Measurements from ENCODE around the gene PEX11G. TPM values are rescaled to one million over a fixed set of nuclear protein-coding genes. Genes with fewer than 3 reads are reported as not detected.

Gene PEX11G
- total and polyA plus RNA-seq, 2 experiments from 2014 or later: 6.2 to 10.6 TPM

DNA sequence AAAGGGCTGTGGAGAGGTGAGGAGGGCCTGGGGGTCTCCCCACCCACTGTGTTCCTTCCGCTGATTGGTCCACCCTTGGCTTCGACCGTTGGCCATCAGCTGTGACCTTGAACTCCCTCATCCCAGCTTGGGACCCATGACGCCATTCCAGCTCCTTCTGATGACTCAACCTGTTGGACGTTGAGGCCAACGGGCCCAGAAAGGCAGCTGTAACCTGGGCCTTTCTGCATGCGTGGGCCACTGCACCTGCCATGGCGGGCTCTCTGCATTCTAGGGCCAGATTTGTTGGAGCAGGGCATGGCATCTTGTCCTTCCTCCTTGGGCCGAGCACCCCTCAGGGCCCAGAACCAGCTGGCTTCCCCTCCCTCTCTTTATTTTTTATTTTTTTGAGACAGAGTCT is 30.2 kb downstream of the PEX11G start:
- Histone ChIP-seq H3K4me1 (ENCODE audit: insufficient read depth) (no peaks in the 10 kb centered on the region), H3K79me2 (peaks cover 29% of the 10 kb centered on the region), H3K36me3 (replicated peaks; ENCODE audit: insufficient read depth, low read depth) (peaks cover 7% of the 10 kb centered on the region), H3K27me3 (no peaks in the 10 kb centered on the region), H3K9me2 (replicated peaks; ENCODE audit: insufficient read depth) (no peaks in the 10 kb centered on the region), H3K9me3 (ENCODE audit: low read depth) (no peaks in the 10 kb centered on the region), H4K20me1 (ENCODE audit: insufficient read depth, poor library complexity, severe bottlenecking) (no peaks in the 10 kb centered on the region), H3K4me3 (no peak overlapping the region), H3K4me2 (no peak overlapping the region), H3K27ac (no peak overlapping the region), H2AFZ (no peak overlapping the region)
- DNase-seq (ENCODE audit: low spot score): no peak
- TF ChIP-seq EZH2 (IDR thresholded peaks at IDR 0.05; ENCODE audit: borderline replicate concordance): no peak
- TF ChIP-seq EZH2phosphoT487 (IDR thresholded peaks at IDR 0.05; ENCODE audit: low read depth, severe bottlenecking, unreplicated experiment): no peak
- TF ChIP-seq, protein P1, sequence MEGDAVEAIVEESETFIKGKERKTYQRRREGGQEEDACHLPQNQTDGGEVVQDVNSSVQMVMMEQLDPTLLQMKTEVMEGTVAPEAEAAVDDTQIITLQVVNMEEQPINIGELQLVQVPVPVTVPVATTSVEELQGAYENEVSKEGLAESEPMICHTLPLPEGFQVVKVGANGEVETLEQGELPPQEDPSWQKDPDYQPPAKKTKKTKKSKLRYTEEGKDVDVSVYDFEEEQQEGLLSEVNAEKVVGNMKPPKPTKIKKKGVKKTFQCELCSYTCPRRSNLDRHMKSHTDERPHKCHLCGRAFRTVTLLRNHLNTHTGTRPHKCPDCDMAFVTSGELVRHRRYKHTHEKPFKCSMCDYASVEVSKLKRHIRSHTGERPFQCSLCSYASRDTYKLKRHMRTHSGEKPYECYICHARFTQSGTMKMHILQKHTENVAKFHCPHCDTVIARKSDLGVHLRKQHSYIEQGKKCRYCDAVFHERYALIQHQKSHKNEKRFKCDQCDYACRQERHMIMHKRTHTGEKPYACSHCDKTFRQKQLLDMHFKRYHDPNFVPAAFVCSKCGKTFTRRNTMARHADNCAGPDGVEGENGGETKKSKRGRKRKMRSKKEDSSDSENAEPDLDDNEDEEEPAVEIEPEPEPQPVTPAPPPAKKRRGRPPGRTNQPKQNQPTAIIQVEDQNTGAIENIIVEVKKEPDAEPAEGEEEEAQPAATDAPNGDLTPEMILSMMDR (IDR thresholded peaks at IDR 0.05; ENCODE audit: poor library complexity): no peak
- 95% methylated on average over 9 of the region's 9 CpGs for WGBS (ENCODE audit: low lambda C conversion rate, missing lambda C conversion rate)

DNA sequence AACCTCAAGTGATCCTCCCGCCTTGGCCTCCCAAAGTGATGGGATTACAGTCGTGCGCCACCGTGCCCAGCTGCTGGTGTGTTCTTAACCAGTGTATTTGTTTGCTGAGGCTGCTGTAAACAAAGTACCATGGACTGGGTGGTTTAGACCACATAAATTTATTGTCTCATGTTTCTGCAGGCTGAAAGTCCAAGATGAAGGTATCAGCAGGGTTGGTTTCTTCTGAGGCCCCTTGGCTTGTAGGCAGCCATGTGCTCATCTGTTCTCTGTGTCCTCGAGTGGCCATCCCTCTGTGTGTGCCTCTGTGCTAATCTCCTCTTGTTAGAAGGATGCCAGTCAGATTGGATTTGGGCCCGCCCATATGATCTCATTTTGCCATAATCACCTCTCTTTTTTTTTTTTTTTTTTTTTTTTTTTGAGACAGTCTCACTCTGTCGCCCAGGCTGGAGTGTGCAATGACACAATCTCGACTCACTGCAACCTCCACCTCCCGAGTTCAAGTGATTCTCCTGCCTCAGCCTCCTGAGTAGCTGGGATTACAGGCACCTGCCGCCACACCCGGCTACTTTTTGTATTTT is 31.8 kb downstream of the PEX11G start:
- WGBS (ENCODE audit: low lambda C conversion rate, missing lambda C conversion rate): 97% methylated on average over 10 of the region's 11 CpGs
- DNase-seq (ENCODE audit: low spot score): no peak
- H3K36me3 ChIP-seq (replicated peaks; ENCODE audit: insufficient read depth, low read depth): peaks cover 12% of the 10 kb centered on the region

DNA sequence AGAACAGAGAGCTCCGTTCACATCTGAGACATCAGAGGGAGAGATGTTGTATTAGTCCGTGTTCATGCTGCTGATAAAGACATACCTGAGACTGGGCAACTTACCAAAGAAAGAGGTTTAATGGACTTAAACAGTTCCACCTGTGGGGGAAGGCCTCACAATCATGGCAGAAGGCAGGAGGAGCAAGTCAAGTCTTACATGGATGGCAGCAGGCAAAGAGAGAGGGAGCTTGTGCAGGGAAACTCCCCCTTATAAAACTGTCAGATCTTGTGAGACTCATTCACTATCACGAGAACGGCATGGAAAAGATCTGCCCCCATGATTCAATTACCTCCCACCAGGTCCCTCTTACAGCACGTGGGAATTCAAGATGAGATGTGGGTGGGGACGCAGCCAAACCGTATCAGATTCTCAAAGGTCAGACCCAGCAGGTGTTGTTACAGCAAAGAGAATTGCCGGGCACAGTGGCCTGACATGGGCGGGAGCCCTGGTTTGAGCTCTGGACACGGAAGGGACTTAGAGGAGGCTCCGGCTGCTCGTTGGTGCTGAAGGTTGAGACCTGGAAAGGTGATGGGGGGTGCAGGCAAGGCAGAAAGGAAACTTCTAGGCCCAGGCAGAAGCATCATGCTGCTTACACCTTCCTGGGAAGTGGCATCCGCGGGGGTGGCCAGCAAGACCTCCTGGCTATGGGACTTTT is 33.1 kb downstream of the PEX11G start:
- H3K36me3 ChIP-seq (replicated peaks; ENCODE audit: insufficient read depth, low read depth): peaks cover 18% of the 10 kb centered on the region
- no peaks in the 10 kb centered on the region for H4K20me1 ChIP-seq (ENCODE audit: insufficient read depth, poor library complexity, severe bottlenecking)
- TF ChIP-seq, protein P1 (IDR thresholded peaks at IDR 0.05; ENCODE audit: poor library complexity): no peak
- TF ChIP-seq EZH2phosphoT487 (IDR thresholded peaks at IDR 0.05; ENCODE audit: low read depth, severe bottlenecking, unreplicated experiment) (no peak), EZH2 (IDR thresholded peaks at IDR 0.05; ENCODE audit: borderline replicate concordance) (no peak)
- DNase-seq (ENCODE audit: low spot score): no peak
- WGBS (ENCODE audit: low lambda C conversion rate, missing lambda C conversion rate): 98% methylated on average over 14 of the region's 14 CpGs
- H3K4me2 ChIP-seq: no peak overlapping the region
- no peaks in the 10 kb centered on the region for H3K4me1 ChIP-seq (ENCODE audit: insufficient read depth)
- no peaks in the 10 kb centered on the region for H3K9me3 ChIP-seq (ENCODE audit: low read depth)
- peaks cover 59% of the 10 kb centered on the region for H3K79me2 ChIP-seq
- H3K4me3 ChIP-seq: no peak overlapping the region
- no peak overlapping the region for H3K27ac ChIP-seq
- no peaks in the 10 kb centered on the region for H3K27me3 ChIP-seq
- no peak overlapping the region for H2AFZ ChIP-seq
- no peaks in the 10 kb centered on the region for H3K9me2 ChIP-seq (replicated peaks; ENCODE audit: insufficient read depth)

More for the DNA sequence above, 31.8 kb downstream of the PEX11G start:
- Histone ChIP-seq H3K9me2 (replicated peaks; ENCODE audit: insufficient read depth) (no peaks in the 10 kb centered on the region), H3K4me3 (no peak overlapping the region), H3K79me2 (peaks cover 46% of the 10 kb centered on the region), H3K4me2 (no peak overlapping the region), H2AFZ (no peak overlapping the region), H3K4me1 (ENCODE audit: insufficient read depth) (no peaks in the 10 kb centered on the region), H3K9me3 (ENCODE audit: low read depth) (no peaks in the 10 kb centered on the region), H4K20me1 (ENCODE audit: insufficient read depth, poor library complexity, severe bottlenecking) (no peaks in the 10 kb centered on the region), H3K27me3 (no peaks in the 10 kb centered on the region), H3K27ac (no peak overlapping the region)
- TF ChIP-seq EZH2 (IDR thresholded peaks at IDR 0.05; ENCODE audit: borderline replicate concordance) (no peak), EZH2phosphoT487 (IDR thresholded peaks at IDR 0.05; ENCODE audit: low read depth, severe bottlenecking, unreplicated experiment) (no peak)
- TF ChIP-seq, protein P1 (IDR thresholded peaks at IDR 0.05; ENCODE audit: poor library complexity): no peak
